ENCODE data around the gene ARHGAP6.

The ARHGAP6 gene

GRCh38 chrX:11688201-11688600 is 22.5 kb upstream of the ARHGAP6 start (continued):
- no peak for TF ChIP-seq CSRNP3 (CRISPR knock-in tag; IDR thresholded peaks at IDR 0.05)
- TF ChIP-seq PATZ1 (CRISPR knock-in tag; IDR thresholded peaks at IDR 0.05; ENCODE audit: borderline replicate concordance), result no peak

GRCh38 chrX:11687157-11687556 is 21.4 kb upstream of the ARHGAP6 start:
- TF ChIP-seq ISL1 (CRISPR knock-in tag; IDR thresholded peaks at IDR 0.05), result no peak
- TF ChIP-seq RARB (CRISPR knock-in tag; IDR thresholded peaks at IDR 0.05), result no peak
- TF ChIP-seq CSDC2 (CRISPR knock-in tag; IDR thresholded peaks at IDR 0.05), result no peak
- no peak for TF ChIP-seq PPARA (CRISPR knock-in tag; IDR thresholded peaks at IDR 0.05; ENCODE audit: borderline replicate concordance)
- TF ChIP-seq TOX (CRISPR knock-in tag; IDR thresholded peaks at IDR 0.05; ENCODE audit: borderline replicate concordance), result no peak
- no peak for TF ChIP-seq PATZ1 (CRISPR knock-in tag; IDR thresholded peaks at IDR 0.05; ENCODE audit: borderline replicate concordance)
- no peak for TF ChIP-seq ZNF70 (CRISPR knock-in tag; IDR thresholded peaks at IDR 0.05)
- TF ChIP-seq ZFP3 (CRISPR knock-in tag; IDR thresholded peaks at IDR 0.05), result no peak
- TF ChIP-seq CREB5 (CRISPR knock-in tag; IDR thresholded peaks at IDR 0.05; ENCODE audit: low read depth), result no peak
- no peak for TF ChIP-seq POU6F1 (CRISPR knock-in tag; IDR thresholded peaks at IDR 0.05; ENCODE audit: borderline replicate concordance, low read depth)
- no peak for TF ChIP-seq TSHZ2 (CRISPR knock-in tag; IDR thresholded peaks at IDR 0.05)
- no peak for TF ChIP-seq GLIS3 (CRISPR knock-in tag; IDR thresholded peaks at IDR 0.05)
- no peak for TF ChIP-seq SNAI2 (CRISPR knock-in tag; IDR thresholded peaks at IDR 0.05)
- ATAC-seq, result no peak

GRCh38 chrX:11683057-11683456 is 17.3 kb upstream of the ARHGAP6 start:
- TF ChIP-seq GLIS3 (CRISPR knock-in tag; IDR thresholded peaks at IDR 0.05) (no peak), ZC3H10 (CRISPR knock-in tag; IDR thresholded peaks at IDR 0.05) (no peak), ZNF70 (CRISPR knock-in tag; IDR thresholded peaks at IDR 0.05) (no peak), ESRRG (CRISPR knock-in tag; IDR thresholded peaks at IDR 0.05) (no peak), ZNF565 (CRISPR knock-in tag; conservative IDR thresholded peaks at IDR 0.05; ENCODE audit: low read depth) (no peak), ZFP30 (CRISPR knock-in tag; IDR thresholded peaks at IDR 0.05) (no peak), PATZ1 (CRISPR knock-in tag; IDR thresholded peaks at IDR 0.05; ENCODE audit: borderline replicate concordance) (no peak), BACH2 (CRISPR knock-in tag; IDR thresholded peaks at IDR 0.05; ENCODE audit: borderline replicate concordance) (no peak), SNAI2 (CRISPR knock-in tag; IDR thresholded peaks at IDR 0.05) (no peak), ISL1 (CRISPR knock-in tag; IDR thresholded peaks at IDR 0.05) (no peak), ARNTL (CRISPR knock-in tag; IDR thresholded peaks at IDR 0.05; ENCODE audit: borderline replicate concordance, low read depth) (no peak), ZFP3 (CRISPR knock-in tag; IDR thresholded peaks at IDR 0.05) (no peak)
- ATAC-seq, result no peak
